ENCODE results near the gene FARS2.
"Not testable (repeated sequence)": the region's sequence is repeated elsewhere in the genome, so short reads cannot be mapped to it uniquely, and the experiment has no call there.

Gene FARS2

GRCh38 chr6:5644523-5645185 lies 383.3 kb downstream of the FARS2 start:
- Mint-ChIP-seq H3K27me3 (no peaks in the 10 kb centered on the region), H3K36me3 (peaks cover 17% of the 10 kb centered on the region), H3K4me3 (no peak overlapping the region), H3K9me3 (peaks cover 4% of the 10 kb centered on the region), H3K4me1 (peaks cover 8% of the 10 kb centered on the region), H3K27ac (no peak overlapping the region)
- DNase-seq (ENCODE audit: low spot score in 2 of 2), result no peak
- no peak for ATAC-seq (ENCODE audit: low read depth)

- Mint-ChIP-seq H3K9me3 (peaks cover 3% of the 10 kb centered on the region), H3K27me3 (no peaks in the 10 kb centered on the region), H3K36me3 (peaks cover 11% of the 10 kb centered on the region), H3K4me1 (peaks cover 8% of the 10 kb centered on the region), H3K4me3 (no peak overlapping the region), H3K27ac (no peak overlapping the region)
- no peak for DNase-seq (ENCODE audit: low spot score in 2 of 2)
- no peak for ATAC-seq (ENCODE audit: low read depth)
Observed at GRCh38 chr6:5645328-5646290, 384.3 kb downstream of the FARS2 start.

GRCh38 chr6:5652406-5653137 lies 391.3 kb downstream of the FARS2 start:
- Mint-ChIP-seq H3K27me3 (no peaks in the 10 kb centered on the region), H3K9me3 (no peaks in the 10 kb centered on the region), H3K4me3 (no peak overlapping the region), H3K36me3 (peaks cover 36% of the 10 kb centered on the region), H3K4me1 (peaks cover 4% of the 10 kb centered on the region), H3K27ac (no peak overlapping the region)
- DNase-seq (ENCODE audit: low spot score in 2 of 2), result no peak
- no peak for ATAC-seq (ENCODE audit: low read depth)

DNA sequence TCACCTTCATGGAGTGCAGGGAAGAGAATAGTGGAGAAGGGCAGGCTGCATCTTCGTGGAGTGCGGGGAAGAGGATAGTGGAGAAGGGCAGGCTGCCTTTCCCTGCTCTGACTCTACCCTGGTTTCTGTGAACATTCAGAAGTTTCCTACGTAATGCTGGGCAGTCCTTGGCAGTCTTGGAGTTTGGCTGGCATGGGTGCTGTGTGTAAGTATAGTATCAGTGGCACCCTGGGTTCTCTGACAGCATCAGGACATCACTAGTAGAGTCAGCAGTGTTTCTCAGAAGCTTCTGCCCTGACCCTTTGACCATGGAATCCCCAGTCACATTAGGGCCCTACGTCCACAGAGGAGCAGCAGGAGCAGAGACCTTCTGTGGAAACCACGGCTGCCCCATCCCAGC lies 392.5 kb downstream of the FARS2 start:
- Mint-ChIP-seq H3K4me3 (no peak overlapping the region), H3K27me3 (no peaks in the 10 kb centered on the region), H3K36me3 (peaks cover 36% of the 10 kb centered on the region), H3K4me1 (peaks cover 2% of the 10 kb centered on the region), H3K27ac (no peak overlapping the region), H3K9me3 (no peaks in the 10 kb centered on the region)
- no peak for ATAC-seq (ENCODE audit: low read depth)
- no peak for DNase-seq (ENCODE audit: low spot score in 2 of 2)

DNA sequence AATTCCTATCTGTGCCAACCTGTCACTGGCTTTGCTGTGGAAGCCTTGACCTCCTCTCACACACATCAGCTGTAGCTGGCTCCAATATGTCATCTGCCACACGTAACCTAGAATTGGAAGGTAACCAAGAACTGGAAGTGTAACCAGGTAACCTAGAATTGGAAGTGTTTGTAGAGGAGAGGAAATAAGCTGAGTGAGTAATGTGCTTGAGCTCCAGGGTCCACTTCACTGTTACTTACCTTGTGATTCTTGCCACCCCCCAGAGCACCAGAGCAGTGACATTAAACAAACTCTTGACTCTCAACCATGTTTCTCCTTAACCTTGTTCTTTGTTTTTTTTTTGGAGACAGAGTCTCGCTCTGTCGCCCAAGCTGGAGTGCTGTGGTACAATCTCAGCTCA lies 394.9 kb downstream of the FARS2 start:
- no peaks in the 10 kb centered on the region for H3K27me3 Mint-ChIP-seq

GRCh38 chr6:5656695-5657094 lies 395.4 kb downstream of the FARS2 start:
- not testable (repeated sequence) for H3K9me3 Mint-ChIP-seq; ATAC-seq (ENCODE audit: low read depth); H3K4me3 Mint-ChIP-seq; DNase-seq (ENCODE audit: low spot score in 2 of 2); H3K27me3 Mint-ChIP-seq
- Mint-ChIP-seq H3K4me1 (peaks cover 13% of the 10 kb centered on the region), H3K36me3 (peaks cover 32% of the 10 kb centered on the region), H3K27ac (peak overlapping the region; percentile 36)

More for the DNA sequence above, 394.9 kb downstream of the FARS2 start:
- Mint-ChIP-seq H3K9me3 (no peaks in the 10 kb centered on the region), H3K4me1 (peaks cover 8% of the 10 kb centered on the region), H3K4me3 (no peak overlapping the region), H3K36me3 (peaks cover 35% of the 10 kb centered on the region), H3K27ac (peak overlapping the region; percentile 36)
- ATAC-seq (ENCODE audit: low read depth) (no peak), DNase-seq (ENCODE audit: low spot score in 2 of 2) (no peak)

DNA sequence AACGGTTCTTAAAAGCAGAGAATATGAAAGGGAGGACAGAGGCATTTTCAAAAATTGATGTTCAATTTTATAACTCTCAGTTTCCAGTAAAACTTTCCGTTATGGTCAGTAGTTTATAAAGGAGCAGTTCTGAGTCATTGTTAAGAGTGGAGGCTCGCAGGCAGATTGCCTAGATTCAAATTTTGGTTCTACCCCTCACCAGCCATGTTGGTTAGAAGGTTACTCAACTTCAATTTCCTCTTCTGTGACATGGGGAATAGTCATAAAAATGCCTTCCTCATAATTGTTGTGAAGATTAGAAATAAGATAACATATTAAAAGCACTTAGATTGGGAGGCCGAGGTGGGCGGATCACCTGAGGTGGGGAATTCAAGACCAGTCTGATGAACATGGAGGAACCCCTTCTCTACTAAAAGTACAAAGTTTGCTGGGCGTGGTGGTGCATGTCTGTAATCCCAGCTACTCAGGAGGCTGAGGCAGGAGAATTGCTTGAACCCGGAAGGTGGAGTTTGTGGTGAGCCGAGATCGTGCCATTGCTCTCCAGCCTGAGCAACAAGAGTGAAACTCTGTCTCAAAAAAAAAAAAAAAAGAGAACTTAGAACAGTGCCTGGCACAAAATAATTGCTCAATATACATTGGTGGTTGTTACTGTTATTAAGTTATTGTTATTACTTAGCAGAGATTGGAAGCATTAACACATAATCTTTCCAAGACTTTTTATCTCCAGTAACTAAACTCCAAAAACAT lies 396.5 kb downstream of the FARS2 start:
- Mint-ChIP-seq H3K27me3 (no peaks in the 10 kb centered on the region), H3K27ac (no peak overlapping the region), H3K36me3 (peaks cover 26% of the 10 kb centered on the region), H3K9me3 (no peaks in the 10 kb centered on the region), H3K4me3 (no peak overlapping the region), H3K4me1 (peaks cover 11% of the 10 kb centered on the region)
- DNase-seq (ENCODE audit: low spot score in 2 of 2) (no peak), ATAC-seq (ENCODE audit: low read depth) (no peak)

GRCh38 chr6:5659467-5659866 lies 398.2 kb downstream of the FARS2 start:
- ATAC-seq (ENCODE audit: low read depth) (no peak), DNase-seq (ENCODE audit: low spot score in 2 of 2) (no peak)
- H3K27ac Mint-ChIP-seq, result no peak overlapping the region
- peaks cover 17% of the 10 kb centered on the region for H3K36me3 Mint-ChIP-seq
- no peaks in the 10 kb centered on the region for H3K9me3 Mint-ChIP-seq
- no peaks in the 10 kb centered on the region for H3K27me3 Mint-ChIP-seq
- H3K4me3 Mint-ChIP-seq, result no peak overlapping the region
- peaks cover 15% of the 10 kb centered on the region for H3K4me1 Mint-ChIP-seq

- Mint-ChIP-seq H3K9me3 (no peaks in the 10 kb centered on the region), H3K36me3 (peaks cover 6% of the 10 kb centered on the region), H3K27me3 (no peaks in the 10 kb centered on the region), H3K27ac (no peak overlapping the region), H3K4me1 (peaks cover 25% of the 10 kb centered on the region), H3K4me3 (no peak overlapping the region)
- ATAC-seq (ENCODE audit: low read depth) (no peak), DNase-seq (ENCODE audit: low spot score in 2 of 2) (no peak)
Observed at GRCh38 chr6:5660772-5661171, 399.5 kb downstream of the FARS2 start.

- Mint-ChIP-seq H3K4me1 (peaks cover 28% of the 10 kb centered on the region), H3K27ac (no peak overlapping the region), H3K4me3 (no peak overlapping the region), H3K36me3 (peaks cover 3% of the 10 kb centered on the region), H3K27me3 (no peaks in the 10 kb centered on the region), H3K9me3 (no peaks in the 10 kb centered on the region)
- ATAC-seq (ENCODE audit: low read depth), result no peak
- DNase-seq (ENCODE audit: low spot score in 2 of 2), result no peak
Observed at GRCh38 chr6:5662797-5663196, 401.5 kb downstream of the FARS2 start.

- peaks cover 28% of the 10 kb centered on the region for H3K4me1 Mint-ChIP-seq
- H3K4me3 Mint-ChIP-seq, result no peak overlapping the region
- peaks cover 3% of the 10 kb centered on the region for H3K36me3 Mint-ChIP-seq
- no peak for DNase-seq (ENCODE audit: low spot score in 2 of 2)
- peak overlapping the region; percentile 5 for H3K27ac Mint-ChIP-seq
- no peaks in the 10 kb centered on the region for H3K9me3 Mint-ChIP-seq
- no peaks in the 10 kb centered on the region for H3K27me3 Mint-ChIP-seq
- ATAC-seq (ENCODE audit: low read depth), result no peak
Observed at GRCh38 chr6:5663259-5663658, 401.9 kb downstream of the FARS2 start.

- Mint-ChIP-seq H3K27ac (peak overlapping the region; percentile 5), H3K9me3 (no peaks in the 10 kb centered on the region), H3K4me1 (peaks cover 28% of the 10 kb centered on the region), H3K36me3 (peaks cover 3% of the 10 kb centered on the region), H3K27me3 (no peaks in the 10 kb centered on the region), H3K4me3 (no peak overlapping the region)
- no peak for DNase-seq (ENCODE audit: low spot score in 2 of 2)
- ATAC-seq (ENCODE audit: low read depth), result no peak
Observed at GRCh38 chr6:5663739-5664138, 402.4 kb downstream of the FARS2 start.

DNA sequence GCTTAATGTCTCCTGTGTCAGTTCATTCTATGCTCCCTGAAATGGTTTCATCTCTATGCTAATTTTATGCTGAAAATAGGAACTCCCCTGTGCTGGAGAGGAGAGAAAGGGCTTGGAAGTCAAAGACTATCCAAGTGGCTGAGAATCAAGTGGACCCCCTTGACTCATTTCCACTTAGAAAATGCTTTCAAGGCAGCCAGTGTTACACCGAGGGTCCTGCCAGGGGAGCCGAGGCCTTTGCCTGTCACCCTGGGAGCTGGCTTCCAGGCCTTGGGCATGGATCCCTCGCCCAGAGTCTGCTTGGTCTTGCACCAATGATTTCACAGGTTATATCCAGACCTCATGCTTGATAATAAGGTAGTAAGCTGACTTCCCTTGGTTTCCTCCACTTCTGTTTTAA lies 402.8 kb downstream of the FARS2 start:
- ATAC-seq (ENCODE audit: low read depth) (no peak), DNase-seq (ENCODE audit: low spot score in 2 of 2) (no peak)
- Mint-ChIP-seq H3K4me1 (peaks cover 28% of the 10 kb centered on the region), H3K4me3 (no peak overlapping the region), H3K36me3 (peaks cover 3% of the 10 kb centered on the region), H3K27me3 (no peaks in the 10 kb centered on the region), H3K9me3 (no peaks in the 10 kb centered on the region), H3K27ac (no peak overlapping the region)

Measured in memory B cell (primary cell).